ENCODE measurements around the gene WDR54.

- no peak for TF ChIP-seq TCF12 (IDR thresholded peaks at IDR 0.05)
- TF ChIP-seq CTCF (IDR thresholded peaks at IDR 0.05): no peak
- no peak for TF ChIP-seq RXRA (IDR thresholded peaks at IDR 0.05; ENCODE audit: borderline replicate concordance, low read depth)
- no peak for TF ChIP-seq EP300 (IDR thresholded peaks at IDR 0.05; ENCODE audit: borderline replicate concordance in 1 of 2, low read depth in 1 of 2, low read length in 1 of 2)
- TF ChIP-seq RAD21 (IDR thresholded peaks at IDR 0.05; ENCODE audit: low read length): no peak
These were observed 19.0 kb downstream of the WDR54 start for GRCh38 chr2:74440378-74441169.
